Right atrium auricular region (tissue), 2 donors: Measurements from ENCODE around the gene MSRB2. TPM values are rescaled to one million over a fixed set of nuclear protein-coding genes. Genes with fewer than 3 reads are reported as not detected.

Source experiments
- DNase-seq: peaks from one replicate; pipeline ENCODE4 v3.0.0-alpha.2; 2019; ENCODE audit warnings: low spot score
- H3K27ac ChIP-seq, 2 donors: fragments of 200-600 bp; sonication (generic); 1 replicate in 1 of 2; 2 replicates in 1 of 2; pipeline ENCODE4 v1.5.1; 2016 to 2019
- H3K27me3 ChIP-seq, 2 donors: fragments of 200-600 bp; sonication (generic); one replicate each; pipeline versions ENCODE4 v1.5.1 to v1.6.0; 2017 to 2019
- H3K36me3 ChIP-seq: fragments of 200-600 bp; sonication (generic); one replicate; pipeline ENCODE4 v1.5.1; 2016
- H3K4me1 ChIP-seq, 2 donors: fragments of 200-600 bp; sonication (generic); one replicate each; pipeline versions ENCODE4 v1.5.1 to v1.6.0; 2017 to 2019
- H3K4me3 ChIP-seq, 2 donors: fragments of 200-600 bp; sonication (generic); 1 replicate in 1 of 2; 2 replicates in 1 of 2; pipeline ENCODE4 v1.5.1; 2017 to 2019; ENCODE audit warnings: mild to moderate bottlenecking in 1 of 2, moderate library complexity in 1 of 2
- H3K9me3 ChIP-seq, 2 donors: fragments of 200-600 bp; sonication (generic); one replicate each; pipeline ENCODE4 v1.5.1; 2019
- total RNA-seq, 2 donors: library from RNA; depleted of rRNA; stranded (reverse); fragments of >200 nt; gene quantifications; one replicate each; pipeline ENCODE4 v1.1.0, GENCODE V29; 2016
- TF ChIP-seq, protein P1 (sequence below), 2 donors: fragments of 200-600 bp; sonication (generic); IDR thresholded peaks; one replicate each; pipeline ENCODE4 v1.5.1; 2019; ENCODE audit warnings: antibody characterized with exemption in 2 of 2

Gene MSRB2
- total RNA-seq, 2 donors from 2014 or later, result 68.6 to 71.0 TPM

DNA sequence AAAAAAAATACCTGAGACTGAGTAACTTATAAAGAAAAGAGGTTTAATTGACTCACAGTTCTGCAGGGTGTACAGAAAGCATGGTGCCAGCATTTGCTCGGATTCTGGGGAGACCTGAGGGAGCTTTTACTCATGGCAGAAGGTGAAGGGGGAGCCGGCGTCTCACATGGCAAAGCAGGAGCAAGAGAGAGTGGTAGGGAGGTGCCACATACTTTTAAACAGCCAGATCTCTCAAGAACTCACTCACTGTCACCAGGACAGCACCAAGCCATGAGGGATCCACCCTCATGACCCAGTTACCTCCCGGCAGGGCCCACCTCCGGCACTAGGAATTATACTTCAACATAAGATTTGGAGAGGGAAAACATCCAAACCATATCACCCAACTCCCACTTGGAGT, 25.8 kb downstream of the MSRB2 start:
- Histone ChIP-seq H3K9me3 (no peaks in the 10 kb centered on the region), H3K4me1 (no peaks in the 10 kb centered on the region), H3K27me3 (no peaks in the 10 kb centered on the region), H3K27ac (no peak overlapping the region), H3K36me3 (peaks cover 39% of the 10 kb centered on the region), H3K4me3 (no peak overlapping the region)
- TF ChIP-seq, protein P1, sequence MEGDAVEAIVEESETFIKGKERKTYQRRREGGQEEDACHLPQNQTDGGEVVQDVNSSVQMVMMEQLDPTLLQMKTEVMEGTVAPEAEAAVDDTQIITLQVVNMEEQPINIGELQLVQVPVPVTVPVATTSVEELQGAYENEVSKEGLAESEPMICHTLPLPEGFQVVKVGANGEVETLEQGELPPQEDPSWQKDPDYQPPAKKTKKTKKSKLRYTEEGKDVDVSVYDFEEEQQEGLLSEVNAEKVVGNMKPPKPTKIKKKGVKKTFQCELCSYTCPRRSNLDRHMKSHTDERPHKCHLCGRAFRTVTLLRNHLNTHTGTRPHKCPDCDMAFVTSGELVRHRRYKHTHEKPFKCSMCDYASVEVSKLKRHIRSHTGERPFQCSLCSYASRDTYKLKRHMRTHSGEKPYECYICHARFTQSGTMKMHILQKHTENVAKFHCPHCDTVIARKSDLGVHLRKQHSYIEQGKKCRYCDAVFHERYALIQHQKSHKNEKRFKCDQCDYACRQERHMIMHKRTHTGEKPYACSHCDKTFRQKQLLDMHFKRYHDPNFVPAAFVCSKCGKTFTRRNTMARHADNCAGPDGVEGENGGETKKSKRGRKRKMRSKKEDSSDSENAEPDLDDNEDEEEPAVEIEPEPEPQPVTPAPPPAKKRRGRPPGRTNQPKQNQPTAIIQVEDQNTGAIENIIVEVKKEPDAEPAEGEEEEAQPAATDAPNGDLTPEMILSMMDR (IDR thresholded peaks at IDR 0.05), result no peak
- DNase-seq, result no peak

- Histone ChIP-seq H3K27ac (no peak overlapping the region), H3K4me3 (no peak overlapping the region), H3K4me1 (no peaks in the 10 kb centered on the region), H3K9me3 (peaks cover 0 to 7% of the 10 kb centered on the region in 2 donors), H3K36me3 (no peaks in the 10 kb centered on the region), H3K27me3 (no peaks in the 10 kb centered on the region)
- TF ChIP-seq, protein P1 (IDR thresholded peaks at IDR 0.05), result no peak
- no peak for DNase-seq
These were observed 41.1 kb downstream of the MSRB2 start for GRCh38 chr10:23136462-23136861.

- Histone ChIP-seq H3K4me3 (no peak overlapping the region), H3K27me3 (no peaks in the 10 kb centered on the region), H3K36me3 (no peaks in the 10 kb centered on the region), H3K9me3 (peaks cover 0 to 3% of the 10 kb centered on the region in 2 donors), H3K4me1 (no peaks in the 10 kb centered on the region), H3K27ac (no peak overlapping the region)
- DNase-seq, result no peak
- TF ChIP-seq, protein P1 (IDR thresholded peaks at IDR 0.05), result no peak
These were observed 44.3 kb downstream of the MSRB2 start for GRCh38 chr10:23139677-23140076.

GRCh38 chr10:23141995-23142394, 46.6 kb downstream of the MSRB2 start:
- no peaks in the 10 kb centered on the region for H3K27me3 ChIP-seq
- H3K36me3 ChIP-seq, result no peaks in the 10 kb centered on the region
- no peaks in the 10 kb centered on the region for H3K9me3 ChIP-seq
- H3K4me1 ChIP-seq, result no peaks in the 10 kb centered on the region
- H3K4me3 ChIP-seq, result no peak overlapping the region
- no peak overlapping the region for H3K27ac ChIP-seq
- TF ChIP-seq, protein P1 (IDR thresholded peaks at IDR 0.05), result no peak
- DNase-seq, result no peak

- Histone ChIP-seq H3K36me3 (no peaks in the 10 kb centered on the region), H3K27me3 (no peaks in the 10 kb centered on the region), H3K9me3 (no peaks in the 10 kb centered on the region), H3K4me3 (no peak overlapping the region), H3K4me1 (no peaks in the 10 kb centered on the region), H3K27ac (no peak overlapping the region)
- TF ChIP-seq, protein P1 (IDR thresholded peaks at IDR 0.05), result no peak
- no peak for DNase-seq
These were observed 50.9 kb downstream of the MSRB2 start for GRCh38 chr10:23146258-23146657.

- H3K27ac ChIP-seq, result no peak overlapping the region
These were observed 51.7 kb downstream of the MSRB2 start for GRCh38 chr10:23147035-23147434.

More at GRCh38 chr10:23147035-23147434, 51.7 kb downstream of the MSRB2 start:
- Histone ChIP-seq H3K9me3 (no peaks in the 10 kb centered on the region), H3K36me3 (no peaks in the 10 kb centered on the region), H3K4me3 (no peak overlapping the region), H3K4me1 (no peaks in the 10 kb centered on the region), H3K27me3 (no peaks in the 10 kb centered on the region)
- TF ChIP-seq, protein P1 (IDR thresholded peaks at IDR 0.05), result no peak
- DNase-seq, result no peak
